Fibroblast of skin of right biceps (primary cell): ENCODE results near the gene LHX6.

Source experiments
- DNase-seq: peaks from one replicate; pipeline ENCODE4 v3.0.0-alpha.2; 2013

LHX6 gene

GRCh38 chr9:122234022-122234748 is 5.4 kb upstream of the LHX6 start:
- no peak for DNase-seq

DNA sequence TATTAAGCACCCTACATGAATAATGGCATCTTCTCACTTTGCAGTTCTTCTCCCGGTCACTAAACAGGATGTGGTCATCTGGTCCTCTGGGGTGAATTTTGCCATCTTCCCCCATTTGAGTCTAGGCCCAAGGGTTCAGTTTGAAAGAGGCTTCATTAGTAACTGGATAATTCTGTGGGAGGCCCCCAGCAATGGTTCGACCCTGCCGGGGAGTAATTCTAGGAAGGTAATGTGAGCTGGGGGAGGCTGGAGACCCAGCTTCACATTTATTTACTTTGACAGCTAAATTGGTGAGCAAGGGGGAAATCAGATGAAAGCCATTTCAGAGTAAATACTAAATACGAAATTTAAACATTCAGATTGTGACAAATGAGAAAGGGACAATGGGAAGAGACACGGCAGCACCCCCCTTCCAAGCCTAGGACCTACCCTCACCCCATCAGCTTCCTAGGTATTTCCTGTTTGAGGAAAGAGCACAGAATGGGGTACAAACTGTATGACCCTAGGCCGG is 4.1 kb upstream of the LHX6 start:
- no peak for DNase-seq

GRCh38 chr9:122229485-122229837 is 704 bp upstream of the LHX6 start:
- DNase-seq: no peak

DNA sequence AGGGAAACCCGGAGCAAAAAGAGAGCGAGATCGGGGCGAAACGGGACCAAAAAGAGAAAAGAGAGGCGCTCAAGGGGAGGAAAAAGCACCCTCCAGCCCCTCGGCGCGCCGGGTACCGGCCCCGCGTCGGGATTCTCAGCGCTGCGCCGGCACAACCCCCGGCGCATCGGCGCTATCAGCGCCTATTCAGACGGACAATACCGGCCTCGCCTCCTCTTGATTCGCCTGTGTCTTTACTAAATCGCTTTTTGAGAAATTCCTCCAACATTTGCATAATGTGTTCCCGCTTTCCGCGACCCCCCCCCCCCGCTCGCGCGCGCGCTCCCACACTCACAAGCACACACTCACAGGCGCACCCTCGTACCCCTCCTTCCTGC is 578 bp downstream of the LHX6 start:
- no peak for DNase-seq

DNA sequence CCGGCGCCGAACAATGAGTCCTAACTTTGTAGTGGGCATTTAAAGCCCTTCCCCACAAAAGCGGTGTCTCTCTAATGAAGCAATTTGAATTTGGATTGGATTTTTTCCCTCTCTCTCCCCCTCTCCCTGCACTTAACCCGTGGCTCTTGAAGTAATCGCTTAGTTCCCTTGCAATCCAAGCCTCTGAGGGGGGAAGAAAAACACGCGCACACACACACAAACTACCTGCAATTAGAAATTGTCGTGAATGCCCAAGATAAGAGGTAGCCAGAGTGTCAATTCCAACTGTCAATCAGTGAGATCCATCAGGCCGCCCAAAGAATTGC is 1.2 kb downstream of the LHX6 start:
- no peak for DNase-seq

DNA sequence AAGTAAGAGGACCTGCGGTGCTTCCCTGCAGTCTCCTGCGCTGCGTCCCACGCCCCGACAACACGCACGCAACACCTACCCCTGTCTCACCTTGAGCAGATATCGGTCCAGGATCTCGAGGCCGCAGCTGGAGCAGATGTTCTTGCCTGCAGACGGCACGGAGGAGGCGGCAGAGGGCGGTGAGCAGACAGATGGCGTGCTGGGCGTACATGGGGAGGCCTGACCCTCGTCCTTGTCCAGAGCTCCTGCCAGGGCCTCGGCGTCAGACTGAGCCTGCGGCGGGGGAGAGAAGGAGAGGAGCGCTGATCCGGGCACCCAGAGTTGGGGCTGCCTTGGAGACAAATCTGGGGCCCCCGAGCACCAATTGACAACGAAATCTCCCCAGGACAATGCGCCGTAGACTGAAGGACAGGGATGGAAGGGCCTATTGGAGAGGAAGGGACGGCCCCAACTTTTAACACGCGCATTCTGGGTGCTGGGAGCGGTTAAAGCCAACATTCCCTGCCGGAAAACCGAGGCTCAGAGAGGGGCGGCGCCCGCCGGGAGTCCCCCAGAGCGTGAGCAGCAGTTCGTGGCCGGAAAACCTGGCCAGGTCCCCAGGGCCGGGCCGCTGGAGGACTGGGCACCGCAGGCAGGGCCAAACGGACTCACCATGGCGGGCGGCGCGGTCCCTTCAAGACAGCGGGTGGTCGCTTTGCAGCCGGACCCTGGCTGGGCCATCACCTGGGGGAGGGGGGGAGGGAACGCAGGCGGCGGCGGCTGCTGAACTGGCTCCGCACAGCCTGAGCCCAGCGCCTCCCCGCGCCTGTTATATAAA is 1.8 kb downstream of the LHX6 start:
- DNase-seq: no peak

DNA sequence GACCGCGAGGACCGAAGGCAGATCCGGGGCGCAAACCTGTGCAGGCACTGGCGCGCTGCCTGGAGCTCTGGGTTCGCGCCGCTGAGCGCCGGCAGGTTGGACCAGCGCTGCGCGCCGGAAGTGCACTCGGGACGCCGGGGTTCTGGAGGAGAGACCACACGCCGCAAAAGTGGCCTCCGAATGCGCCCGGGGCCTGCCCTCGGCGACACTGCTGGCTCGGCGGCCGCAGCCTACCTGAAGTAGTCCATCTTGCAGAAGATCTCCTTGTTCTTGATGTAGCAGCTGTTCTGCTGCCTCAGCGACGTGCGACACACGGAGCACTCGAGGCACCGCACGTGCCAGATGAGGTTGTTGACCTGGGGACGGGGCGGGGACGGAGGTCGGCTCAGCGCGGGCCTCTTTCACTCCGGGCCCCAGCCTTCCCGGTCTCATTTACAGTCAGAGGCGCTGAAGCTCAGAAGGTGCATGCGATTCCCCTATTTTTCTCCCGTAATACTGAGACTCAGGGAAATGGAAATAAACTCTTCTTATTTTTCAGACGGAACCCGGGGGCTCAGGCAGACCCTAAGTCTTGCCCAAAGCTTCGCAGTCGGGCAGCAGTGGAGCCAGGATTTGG is 2.5 kb downstream of the LHX6 start:
- no peak for DNase-seq

DNA sequence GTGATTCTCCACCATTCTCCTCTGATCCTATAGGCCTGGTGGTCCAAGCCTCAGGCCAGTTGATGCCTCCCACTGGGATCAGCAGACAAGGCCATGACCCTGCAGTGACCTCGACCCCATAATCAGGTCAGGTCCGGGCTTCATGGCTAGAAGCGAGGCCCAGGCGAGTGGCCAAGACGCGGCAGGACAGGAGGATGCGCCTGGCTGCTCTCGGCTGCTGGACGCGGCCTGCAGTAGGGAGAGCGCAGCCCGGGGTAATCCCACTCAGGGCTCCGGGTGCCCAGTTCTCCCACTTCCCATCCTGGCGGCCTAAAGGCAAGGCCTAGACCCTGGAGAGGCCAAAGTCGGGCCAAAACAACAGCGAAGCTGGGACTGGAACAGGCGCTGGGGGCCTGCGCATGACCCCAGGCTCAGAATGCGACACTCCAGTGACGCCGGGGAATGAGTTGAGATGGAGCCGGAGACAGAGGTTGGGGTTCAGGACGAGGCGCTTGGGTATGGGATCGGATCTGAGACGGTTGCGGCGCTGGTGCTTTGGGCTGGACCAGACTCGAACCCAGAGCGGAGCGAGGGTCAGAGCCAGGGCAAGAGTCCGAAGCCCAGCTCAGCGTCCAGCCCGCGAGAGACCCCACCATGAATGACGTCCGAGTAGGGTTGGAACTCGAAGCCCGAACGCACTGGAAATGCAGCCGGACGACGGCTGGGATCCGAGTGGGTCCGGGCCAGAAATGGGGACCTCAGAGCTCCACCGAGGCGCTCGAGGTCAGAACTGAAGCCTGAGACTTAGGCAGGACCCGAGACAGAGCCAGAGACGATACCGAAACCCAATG is 3.2 kb downstream of the LHX6 start:
- no peak for DNase-seq

- DNase-seq: no peak
Measured at GRCh38 chr9:122223435-122223834, 5.3 kb downstream of the LHX6 start.

DNA sequence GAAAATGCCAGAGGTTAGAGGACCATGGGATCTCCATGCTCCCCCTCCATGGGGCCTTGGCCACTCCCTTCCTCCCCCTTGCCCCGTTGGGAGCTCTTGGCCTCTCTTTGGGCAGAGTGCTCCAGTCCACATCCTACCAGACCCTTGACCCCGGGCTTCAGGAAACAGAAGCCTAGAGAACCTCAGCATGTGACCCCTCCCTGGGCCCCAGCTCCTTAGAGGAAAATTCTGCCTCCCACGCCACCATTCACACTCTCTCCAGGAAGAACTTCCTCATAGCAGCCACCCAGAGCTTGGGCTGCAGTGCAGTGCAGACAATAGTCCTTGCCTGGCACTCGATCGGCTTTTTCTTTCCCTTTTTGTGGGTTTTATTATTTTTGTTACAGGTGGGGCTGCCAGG is 6.0 kb downstream of the LHX6 start:
- DNase-seq: no peak

DNA sequence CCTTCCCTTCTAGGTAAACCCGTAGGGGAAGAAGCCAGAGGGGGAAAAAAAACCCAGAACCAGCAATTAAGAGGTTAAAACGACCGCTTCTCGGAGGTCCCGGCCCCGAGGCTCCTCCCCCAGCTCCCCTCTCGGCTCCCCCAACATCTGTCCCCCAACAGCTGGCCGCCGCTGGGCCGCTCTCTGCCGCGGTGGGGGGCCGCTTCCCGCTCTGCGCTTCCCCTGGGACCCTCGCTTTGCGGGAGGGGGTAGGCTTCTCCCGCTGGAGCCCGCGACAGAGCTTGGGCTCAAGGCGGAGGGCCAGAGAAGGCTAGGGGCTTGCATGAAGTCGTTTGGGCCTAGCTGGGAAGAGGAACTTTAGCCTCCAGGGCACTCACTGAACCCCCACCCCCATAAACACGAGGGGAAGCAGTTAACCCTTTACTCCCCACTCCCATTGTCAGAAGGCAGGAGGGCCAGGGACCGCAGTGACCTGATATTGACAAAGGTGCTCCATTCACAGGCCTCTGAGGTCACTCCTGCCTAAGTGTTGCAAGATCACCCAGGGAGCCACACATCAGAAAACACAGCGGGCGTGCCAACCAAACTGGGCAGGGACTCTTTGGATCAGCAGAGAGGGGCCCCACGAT is 7.5 kb downstream of the LHX6 start:
- no peak for DNase-seq

GRCh38 chr9:122220673-122221182 is 8.0 kb downstream of the LHX6 start:
- no peak for DNase-seq

DNA sequence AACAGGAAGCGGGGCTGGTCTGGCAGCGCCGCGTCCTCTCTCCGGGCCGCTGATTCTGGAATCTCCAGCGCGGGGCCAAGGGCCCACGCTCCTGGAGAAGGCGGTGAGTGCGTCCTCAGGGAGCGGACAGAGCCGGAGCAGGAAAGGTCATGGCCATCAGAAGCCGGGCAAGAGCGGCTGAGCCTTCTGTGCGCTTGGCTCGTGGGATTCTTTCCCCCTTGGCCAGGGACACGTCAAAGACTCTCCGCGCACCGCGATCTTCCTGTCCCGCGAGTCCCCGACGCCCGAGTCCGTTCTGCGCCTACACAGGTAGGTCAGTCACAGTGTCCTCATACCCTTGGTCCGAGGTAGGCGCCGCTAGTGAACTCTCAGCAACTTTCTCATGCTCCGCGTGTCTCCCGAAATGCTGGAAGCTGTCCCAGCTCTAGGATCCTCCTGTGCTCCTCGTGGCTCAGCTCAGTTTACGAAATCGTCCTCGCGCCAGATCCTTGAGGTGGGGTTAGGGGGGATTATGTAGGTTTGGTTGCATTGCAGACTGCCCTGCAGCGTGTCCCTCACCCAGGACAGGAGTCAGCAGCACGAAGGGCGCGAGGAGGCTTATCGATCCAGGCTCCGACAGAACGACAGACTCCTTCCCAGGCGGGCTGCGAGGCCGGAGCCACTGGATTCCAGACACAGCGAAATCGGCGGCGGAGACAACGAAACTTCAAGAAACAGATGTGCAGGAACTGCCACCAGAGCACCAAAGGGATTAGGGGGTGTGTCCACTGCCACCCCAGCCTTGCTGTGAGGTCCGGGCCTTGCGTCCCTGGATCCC is 8.7 kb downstream of the LHX6 start:
- no peak for DNase-seq

DNA sequence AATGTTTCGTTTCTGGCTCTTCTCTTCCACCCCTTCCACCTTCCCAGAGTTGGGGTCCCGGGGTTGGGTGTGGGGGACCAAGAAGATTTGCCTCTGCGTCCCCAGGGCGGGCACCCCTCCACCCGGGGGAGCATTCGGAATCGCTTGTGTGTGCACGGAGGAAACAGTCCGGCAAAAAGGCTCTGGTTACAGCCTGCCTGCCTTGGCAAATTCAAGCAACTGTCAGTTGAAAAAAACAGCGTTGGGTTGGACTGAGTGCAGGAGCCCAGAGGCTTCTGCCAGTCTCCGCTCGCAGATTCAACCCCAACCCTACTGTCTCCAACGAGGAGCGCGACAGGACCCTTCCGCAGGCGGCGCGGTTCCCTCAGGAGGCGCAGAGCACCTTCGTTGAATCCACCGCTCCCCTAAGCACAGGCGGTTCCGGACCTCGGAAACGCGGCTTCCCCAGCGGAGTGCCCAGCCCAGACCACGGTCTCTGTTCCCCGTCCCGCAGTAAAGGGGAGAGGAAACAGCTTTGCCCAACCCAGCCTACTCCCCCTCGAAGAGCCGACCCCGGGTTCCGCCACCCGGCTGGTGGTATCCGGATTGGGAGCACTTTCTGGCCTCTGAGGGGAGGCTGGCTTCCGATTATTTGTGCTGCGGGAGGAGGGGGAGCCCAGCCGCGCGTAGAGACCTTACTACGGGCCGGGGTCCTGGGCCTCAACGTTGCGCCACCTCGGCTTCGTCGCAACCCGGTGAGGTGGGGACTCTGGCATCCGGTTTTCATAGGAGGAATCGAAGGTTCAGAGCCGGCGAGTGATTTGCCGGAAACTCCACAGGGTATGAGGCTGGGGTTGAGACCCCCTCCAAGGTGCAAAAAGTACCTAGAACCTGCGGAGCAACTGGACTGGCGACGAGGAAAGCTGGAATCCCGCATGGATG is 9.6 kb downstream of the LHX6 start:
- no peak for DNase-seq

GRCh38 chr9:122218071-122218934 is 10.5 kb downstream of the LHX6 start:
- DNase-seq: no peak

- DNase-seq: no peak
Measured at GRCh38 chr9:122217640-122218039, 11.1 kb downstream of the LHX6 start.

DNA sequence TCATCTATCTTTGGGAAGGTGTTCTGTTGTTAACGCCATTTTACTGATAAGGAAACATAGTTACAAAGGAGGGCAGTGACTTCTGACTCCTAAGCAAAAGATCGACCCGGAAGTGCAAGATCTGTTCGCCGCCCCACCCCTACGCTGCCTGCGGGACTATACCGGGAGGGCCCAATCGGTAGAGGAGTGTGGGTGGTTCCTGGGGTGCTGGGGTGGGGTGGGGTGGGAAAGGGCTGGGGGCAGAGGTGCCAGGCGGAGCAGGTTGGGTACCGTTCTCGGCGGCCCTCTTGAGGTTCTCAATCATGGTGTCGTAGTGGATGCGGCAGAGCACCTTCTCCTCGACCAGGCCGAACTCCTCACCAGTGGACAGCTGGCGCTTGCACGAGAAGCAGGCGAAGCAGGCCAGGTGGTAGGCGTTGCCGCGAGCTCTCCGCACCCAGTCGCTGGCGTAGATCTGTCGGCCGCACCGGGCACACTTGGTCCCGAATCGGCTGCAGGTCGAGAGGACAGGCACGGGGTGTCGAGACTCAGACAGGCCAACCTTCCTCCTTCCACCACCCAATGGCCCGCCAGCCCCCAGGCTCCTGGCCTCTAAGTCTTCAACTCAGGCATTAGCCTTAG is 11.8 kb downstream of the LHX6 start:
- no peak for DNase-seq

DNA sequence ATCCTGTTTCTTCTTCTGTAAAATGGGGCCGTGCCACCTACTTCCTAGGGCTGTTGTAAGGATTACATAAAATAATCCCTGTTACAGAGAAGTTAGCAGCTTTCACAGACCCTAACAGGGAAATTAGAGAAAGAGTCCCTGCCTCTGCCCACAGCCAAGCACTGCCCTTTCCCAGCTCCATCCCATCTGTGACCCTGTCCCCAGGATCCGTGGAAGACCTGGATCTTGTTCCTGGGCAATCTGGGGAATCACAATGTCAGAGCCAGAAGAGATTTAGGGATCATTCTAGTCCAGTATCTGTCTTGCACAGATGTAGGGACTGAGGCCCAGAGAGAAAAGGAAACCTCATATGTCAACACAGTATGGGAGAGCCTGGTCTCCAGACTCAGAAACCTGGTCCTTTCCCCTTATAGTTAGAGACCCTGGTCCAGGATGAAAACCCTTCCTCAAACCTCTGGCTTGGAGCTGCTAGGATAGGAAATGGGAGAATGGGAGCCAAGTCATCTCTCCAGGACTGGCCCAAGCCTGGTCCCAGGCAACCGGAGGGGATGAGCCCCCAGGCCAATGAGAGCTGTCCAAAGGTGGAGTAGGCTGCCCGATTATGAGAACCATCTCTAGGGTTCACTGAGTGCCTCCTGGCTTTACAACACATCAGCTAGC is 12.5 kb downstream of the LHX6 start:
- DNase-seq: no peak
